Caki2 (cell line): ENCODE data around the gene MLST8. TPM values are rescaled to one million over a fixed set of nuclear protein-coding genes. Genes with fewer than 3 reads are reported as not detected.

Source experiments
- DNase-seq: peaks from one replicate; pipeline ENCODE4 v3.0.0-alpha.2; 2015; ENCODE audit warnings: low read depth
- in situ Hi-C: cut with HindIII; loops from 2 replicates; pipeline ENCODE4 v1.10.0; 2016; ENCODE audit warnings: low sequenced_read_pairs, low pct_unique_long_range_greater_than_20kb, mixed read lengths
- total RNA-seq: library from RNA; depleted of rRNA; stranded (reverse); fragments of >200 nt; shearing (Covaris generic); gene quantifications from 2 replicates; pipeline ENCODE4 v1.2.3, GENCODE V29; 2014; ENCODE audit warnings: low replicate concordance; rRNA removed

The MLST8 gene
- 81.6 and 90.5 TPM in 2 replicates for total RNA-seq

DNA sequence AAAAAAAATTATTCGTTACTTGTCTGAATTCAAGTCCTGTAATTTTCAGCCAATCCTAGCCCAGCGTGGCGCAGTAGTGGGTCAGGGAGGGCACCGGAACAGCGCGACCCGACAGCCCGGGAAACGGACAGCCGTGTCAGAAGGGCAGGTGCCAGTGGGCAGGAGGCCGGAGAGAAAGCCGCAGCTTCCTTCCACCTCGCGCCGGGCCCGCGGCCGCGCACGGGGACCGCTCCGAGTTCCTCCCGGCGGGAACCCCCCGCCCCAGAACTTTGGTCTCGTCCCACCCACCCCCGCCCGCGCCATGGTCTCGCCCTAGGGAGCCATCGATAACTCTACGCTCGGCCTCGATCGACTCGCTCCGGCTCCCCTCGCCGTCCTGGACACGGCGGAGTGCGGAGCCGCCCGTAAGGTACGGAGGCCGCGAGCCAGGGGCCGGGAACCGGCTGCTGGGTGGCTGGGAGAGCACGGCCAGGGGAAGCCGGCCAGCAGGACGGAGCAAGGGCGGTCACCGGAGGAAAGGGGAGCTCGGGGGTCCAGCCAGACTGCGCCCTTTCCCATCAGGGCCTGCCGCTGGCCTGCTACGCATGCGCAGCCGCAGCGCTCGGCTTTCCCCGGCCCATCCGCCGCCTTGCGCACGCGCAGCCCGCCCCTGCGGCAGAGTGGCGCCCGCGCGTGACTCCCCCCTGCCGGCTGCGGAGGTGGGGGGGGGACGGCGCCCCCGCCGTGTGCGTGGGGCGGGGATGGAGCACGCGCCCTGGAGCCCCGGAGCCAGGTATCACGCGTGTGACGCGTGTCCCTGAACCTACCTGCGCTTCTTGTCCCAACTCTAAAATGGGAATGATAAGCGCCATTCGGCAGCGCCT lies at the start of gene MLST8:
MLST8 (plus strand) TSS at position 351 of the 863 bp plus-strand sequence. CDS start 632 bp downstream, outside the sequence.
- in situ Hi-C loops: no loop called here

DNA sequence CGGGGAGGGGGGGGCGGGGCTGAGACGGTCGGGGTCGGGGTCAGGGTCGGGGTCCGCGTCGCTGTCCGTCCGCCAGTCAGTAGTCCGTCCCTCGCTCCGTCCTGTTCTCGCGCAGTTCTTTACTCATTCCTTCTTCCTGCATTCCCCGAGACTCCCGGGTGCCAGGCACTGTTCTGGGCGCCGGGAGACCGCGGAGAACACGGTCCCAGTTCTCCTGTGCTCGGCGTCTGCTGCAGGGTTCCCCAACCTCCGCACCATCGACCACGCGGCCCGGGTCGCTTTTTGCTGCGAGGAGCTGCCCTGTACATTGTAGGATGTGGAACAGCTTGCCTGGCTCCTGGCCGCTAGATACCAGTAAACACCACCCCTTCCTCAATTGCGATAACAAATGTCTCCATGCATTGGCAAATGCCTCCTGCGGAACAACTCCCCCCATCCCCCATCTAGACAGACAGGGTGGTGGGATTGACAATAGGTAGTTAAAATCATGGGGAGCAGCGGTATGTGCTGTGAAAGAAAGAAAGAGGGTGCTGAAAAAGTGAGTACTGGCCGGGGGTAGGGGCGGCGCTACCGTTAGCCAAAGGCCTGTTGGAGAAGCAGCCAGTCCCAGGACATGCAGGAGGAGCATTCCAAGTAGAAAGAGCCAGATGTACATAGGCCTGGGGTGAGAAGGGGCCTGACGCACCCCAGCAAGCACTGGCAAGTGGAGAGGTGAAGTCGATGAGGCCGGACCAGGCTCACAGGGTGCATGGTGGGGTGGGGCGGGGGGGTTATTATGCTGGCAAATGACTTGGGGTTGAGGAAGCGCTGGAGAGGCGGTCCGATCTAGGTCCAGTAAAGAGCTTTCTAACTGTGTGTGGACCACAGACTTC lies 49.0 kb upstream of the MLST8 start:
- in situ Hi-C loops: no loop called here
- no peak for DNase-seq

More for the DNA sequence above, at the start of gene MLST8:
- DNase-seq: peak; percentile 93

DNA sequence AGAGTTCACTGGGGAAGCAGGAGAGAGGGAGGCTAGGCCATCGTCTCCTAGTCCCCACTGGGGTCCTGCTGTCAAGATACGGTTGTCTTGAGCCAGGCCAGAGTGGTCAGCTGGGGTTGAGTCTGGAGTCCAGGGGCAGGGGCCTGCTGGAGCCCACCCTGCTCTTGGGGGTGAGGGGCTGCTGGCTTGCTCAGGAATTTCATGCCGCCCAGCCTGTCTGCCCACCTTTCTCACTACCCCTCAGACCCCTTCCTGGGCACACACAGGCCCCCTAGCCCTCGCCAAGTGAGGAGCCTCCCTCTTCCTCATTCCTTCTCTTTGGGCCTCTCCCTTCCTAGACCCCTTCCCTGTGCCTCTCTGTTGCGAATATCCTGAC lies 48.4 kb upstream of the MLST8 start:
- in situ Hi-C loops: no loop called here
- no peak for DNase-seq

DNA sequence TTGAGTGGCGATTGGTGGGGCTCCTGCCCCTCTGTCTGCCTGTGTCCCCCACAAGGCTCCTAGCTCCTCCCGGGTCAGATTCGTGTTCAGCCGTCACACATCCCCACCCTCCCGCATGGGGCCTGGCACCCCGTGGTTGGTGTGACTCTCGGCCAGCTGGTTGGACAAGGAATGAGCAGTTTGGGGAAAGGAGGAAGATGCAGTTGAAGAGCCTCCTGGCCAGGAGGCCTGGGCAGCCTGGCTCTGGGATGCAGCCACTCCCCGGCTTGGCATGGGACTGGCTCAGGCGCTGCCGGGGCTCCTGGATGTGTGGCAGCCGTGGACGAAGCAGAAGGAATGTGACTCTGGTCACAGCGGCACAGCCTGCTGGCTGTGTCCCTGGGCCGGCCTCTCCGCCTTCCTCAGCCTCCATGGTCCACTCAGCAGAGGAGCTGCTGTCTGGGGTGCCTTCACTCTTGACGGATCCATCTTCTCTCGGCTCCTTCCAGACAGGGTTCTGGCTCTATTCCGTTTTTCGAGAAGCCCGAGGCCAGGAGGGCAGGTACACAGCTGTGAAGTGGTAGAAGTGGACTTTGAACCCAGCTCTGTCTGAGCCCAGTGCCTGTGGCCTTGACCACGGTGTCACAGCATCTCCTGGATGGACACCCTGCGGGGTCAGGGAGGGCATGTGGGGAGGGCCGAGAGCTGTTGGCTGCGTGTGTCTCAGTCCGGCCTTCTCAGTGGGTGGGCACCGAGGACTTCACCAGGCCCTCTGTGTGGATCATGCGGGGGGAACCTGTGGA lies 47.6 kb upstream of the MLST8 start:
- in situ Hi-C loops: no loop called here
- no peak for DNase-seq

GRCh38 chr16:2158262-2158638 lies 47.0 kb upstream of the MLST8 start:
- in situ Hi-C loops: no loop called here
- DNase-seq: no peak

DNA sequence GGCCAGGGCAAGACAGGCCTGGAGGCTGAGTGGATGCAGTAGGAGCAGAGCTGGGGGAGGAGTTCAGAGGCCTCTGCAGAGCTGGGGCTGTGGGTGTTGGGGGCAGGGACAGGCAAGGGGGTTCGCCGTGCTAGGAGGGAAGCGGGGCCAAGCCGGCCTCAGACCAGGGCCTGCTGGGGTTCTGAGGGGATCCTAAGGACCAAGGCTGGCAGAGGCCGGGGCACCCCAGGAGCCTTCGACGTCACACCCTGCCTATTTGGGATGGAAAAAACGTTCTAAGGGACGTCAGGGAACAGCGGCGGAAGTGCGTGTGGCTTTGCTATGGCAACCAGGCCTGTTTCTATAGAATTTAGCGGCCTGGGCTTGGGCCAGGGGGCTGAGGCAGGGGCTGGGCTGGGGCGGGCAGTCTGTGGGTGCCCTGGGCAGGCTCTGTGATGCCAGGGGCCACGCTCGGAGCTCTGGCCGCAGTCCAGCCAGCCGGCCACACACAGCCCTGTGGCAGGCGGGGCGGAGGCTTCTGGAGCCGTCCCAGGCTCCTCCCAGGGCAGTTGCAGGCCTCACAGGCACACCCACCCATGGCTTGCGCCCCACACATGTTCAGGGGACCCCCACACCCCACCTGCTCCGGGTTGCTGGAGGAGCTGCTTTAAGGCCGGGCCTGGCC lies 45.9 kb upstream of the MLST8 start:
- in situ Hi-C loops: no loop called here
- DNase-seq: no peak

- in situ Hi-C loops: no loop called here
- DNase-seq: no peak
Observed at GRCh38 chr16:2160915-2161551, 44.2 kb upstream of the MLST8 start.

GRCh38 chr16:2161911-2162310 lies 43.3 kb upstream of the MLST8 start:
- in situ Hi-C loops: no loop called here
- no peak for DNase-seq

GRCh38 chr16:2162676-2163118 lies 42.6 kb upstream of the MLST8 start:
- in situ Hi-C loops: no loop called here
- no peak for DNase-seq

GRCh38 chr16:2163211-2163881 lies 41.9 kb upstream of the MLST8 start:
- in situ Hi-C loops: no loop called here
- DNase-seq: peak; percentile 50

GRCh38 chr16:2165861-2166260 lies 39.4 kb upstream of the MLST8 start:
- in situ Hi-C loops: no loop called here
- DNase-seq: no peak

GRCh38 chr16:2166263-2167067 lies 38.8 kb upstream of the MLST8 start:
- in situ Hi-C loops: no loop called here
- no peak for DNase-seq

GRCh38 chr16:2167068-2167638 lies 38.1 kb upstream of the MLST8 start:
- in situ Hi-C loops: no loop called here
- no peak for DNase-seq

DNA sequence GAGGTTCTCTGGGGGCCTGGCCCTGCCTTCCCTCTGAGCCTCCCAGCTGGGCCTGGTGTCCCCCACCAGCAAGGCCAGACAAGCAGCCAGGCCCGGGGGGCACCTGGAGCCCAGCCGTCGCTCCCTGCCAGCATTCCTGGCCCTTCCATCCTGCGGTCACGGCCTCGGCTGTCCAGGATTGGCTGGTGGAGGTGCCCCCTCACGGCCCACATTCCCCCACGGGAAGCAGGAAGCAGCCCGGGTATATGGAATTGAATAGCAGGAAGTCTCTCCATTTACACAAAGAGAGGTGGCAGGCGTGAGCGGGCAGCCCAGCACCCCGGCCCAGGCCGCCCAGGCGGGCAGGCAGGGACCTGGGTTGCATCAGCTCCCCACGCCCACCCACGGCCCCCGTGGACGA lies 35.2 kb upstream of the MLST8 start:
- DNase-seq: no peak
- in situ Hi-C loops: no loop called here

- no peak for DNase-seq
- in situ Hi-C loops: no loop called here
Observed at GRCh38 chr16:2170587-2171435, 34.4 kb upstream of the MLST8 start.
